ENCODE results near the gene CRYAB.

- TF ChIP-seq CTCF (conservative IDR thresholded peaks at IDR 0.05; ENCODE audit: low read depth, low read length) (no peak), EZH2phosphoT487 (IDR thresholded peaks at IDR 0.05; ENCODE audit: borderline replicate concordance, low read length) (no peak)
Observed at GRCh38 chr11:111908639-111909305, 2.8 kb downstream of the CRYAB start.

Data from PC-3 (cell line).